Stimulated activated CD4-positive, alpha-beta T cell treated with anti-CD3 and anti-CD28 coated beads, Interleukin-4, amount 100 ng/mL, for 24 hours (primary cell): Measurements from ENCODE around the gene ZNF490.
A peak's percentile ranks its signal among the peaks of the same experiment; 100 is the strongest.
"Not testable (repeated sequence)": the region's sequence is repeated elsewhere in the genome, so short reads cannot be mapped to it uniquely, and the experiment has no call there.

ENCODE experiments used
- DNase-seq: peaks from one replicate; pipeline ENCODE4 v3.0.0-alpha.2; 2020

ZNF490 gene

GRCh38 chr19:12610540-12611360 is at the start of gene ZNF490, which contains the start of gene ZNF791:
ZNF490 (minus strand) TSS chr19:12610813; CDS start chr19:12610680, 133 bp downstream.
ZNF791 (plus strand) TSS chr19:12610920; CDS start chr19:12611080, 160 bp downstream.
- DNase-seq = peak; percentile 99

- DNase-seq = no peak
These were observed 47.4 kb upstream of the ZNF490 start for GRCh38 chr19:12657966-12658365.

- DNase-seq = no peak
These were observed 46.4 kb upstream of the ZNF490 start for GRCh38 chr19:12656899-12657571.

GRCh38 chr19:12655546-12655945 is 44.9 kb upstream of the ZNF490 start:
- DNase-seq = no peak

DNA sequence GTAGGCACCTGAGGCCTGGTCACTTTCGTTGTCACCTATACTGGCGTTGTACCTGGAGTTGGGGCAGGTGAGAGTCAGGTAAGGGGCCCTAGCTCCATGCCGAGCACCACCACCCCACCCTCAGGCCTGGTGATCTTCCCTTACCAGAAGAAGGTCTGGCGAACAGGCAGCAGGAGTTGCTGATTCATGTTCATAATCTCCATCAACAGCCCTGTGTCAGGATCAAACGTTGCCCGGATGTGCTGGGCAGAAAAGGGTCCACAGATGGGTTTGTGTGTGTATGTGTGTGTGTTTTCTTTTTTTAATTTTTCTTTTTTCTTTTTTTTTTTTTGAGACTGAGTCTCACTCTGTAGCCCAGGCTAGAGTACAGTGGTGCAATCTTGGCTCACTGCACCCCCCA is 41.6 kb upstream of the ZNF490 start:
- DNase-seq = no peak

- no peak for DNase-seq
These were observed 39.3 kb upstream of the ZNF490 start for GRCh38 chr19:12649941-12650340.

DNA sequence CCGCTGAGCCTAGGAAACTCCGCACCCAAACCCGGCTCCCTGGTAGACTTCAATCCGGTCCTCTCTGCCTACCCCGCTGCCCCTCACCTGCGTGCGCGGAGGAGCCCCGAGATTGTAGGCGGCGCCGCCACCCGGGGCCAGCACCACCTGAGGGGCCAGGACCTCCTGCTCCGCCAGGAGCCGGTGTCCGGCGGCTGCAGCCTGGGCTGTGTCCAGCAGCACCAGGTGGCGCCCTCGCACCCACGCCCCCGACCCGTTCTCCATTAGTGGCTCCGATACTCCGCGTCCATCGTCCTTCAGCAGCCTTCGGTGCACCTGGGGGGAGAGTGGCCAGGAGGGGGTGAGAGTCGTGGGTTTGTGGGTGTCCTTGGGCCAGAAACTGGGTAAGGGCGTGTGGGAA is 37.5 kb upstream of the ZNF490 start:
- DNase-seq = no peak

- DNase-seq = peak; percentile 19
These were observed 37.0 kb upstream of the ZNF490 start for GRCh38 chr19:12647490-12648071.

DNA sequence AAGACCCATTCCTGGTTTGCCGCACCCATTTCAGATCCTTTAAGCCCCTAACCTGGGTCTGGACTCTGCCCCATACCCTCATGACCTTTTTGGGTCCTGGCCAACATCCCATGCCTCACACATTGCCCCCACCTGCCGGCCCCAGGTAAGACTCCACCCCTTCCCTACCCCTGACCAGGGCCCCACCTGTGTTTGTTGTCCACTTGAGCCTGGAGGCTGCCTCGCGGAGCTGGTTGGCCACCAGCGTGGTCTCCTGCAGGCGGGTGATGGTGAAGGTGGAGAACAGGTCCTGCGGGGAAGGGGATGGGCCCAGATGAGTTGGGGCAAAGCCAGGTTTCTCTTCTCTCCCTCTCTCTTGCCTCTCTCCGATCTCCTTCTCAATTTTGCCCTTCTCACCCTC is 36.4 kb upstream of the ZNF490 start:
- DNase-seq = no peak

- no peak for DNase-seq
These were observed 35.9 kb upstream of the ZNF490 start for GRCh38 chr19:12646551-12646950.

DNA sequence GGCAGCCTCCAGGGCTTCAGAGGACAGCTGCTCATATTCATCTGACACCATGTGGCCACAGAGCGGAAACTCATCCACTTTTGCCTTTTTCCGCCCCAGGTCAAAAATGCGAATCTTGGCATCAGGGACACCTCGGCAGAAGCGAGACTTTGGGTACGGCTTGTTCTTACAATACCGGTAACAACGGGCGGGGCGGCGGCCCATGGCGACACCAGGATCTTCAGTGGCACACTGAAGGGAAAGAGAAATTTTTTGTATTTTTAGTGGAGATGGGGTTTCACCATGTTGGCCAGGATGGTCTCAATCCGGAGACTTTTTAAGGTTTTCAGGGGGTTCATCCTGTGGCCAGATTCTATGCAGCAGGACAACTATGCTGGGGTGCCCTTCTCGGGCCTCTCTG is 33.1 kb upstream of the ZNF490 start:
- not testable (repeated sequence) for DNase-seq

- DNase-seq = no peak
These were observed 31.9 kb upstream of the ZNF490 start for GRCh38 chr19:12642506-12642905.

- no peak for DNase-seq
These were observed 30.8 kb upstream of the ZNF490 start for GRCh38 chr19:12641456-12641855.

- peak; percentile 90 for DNase-seq
These were observed 29.4 kb upstream of the ZNF490 start for GRCh38 chr19:12639901-12640613.

GRCh38 chr19:12638611-12639182 is 28.1 kb upstream of the ZNF490 start:
- DNase-seq = no peak

DNA sequence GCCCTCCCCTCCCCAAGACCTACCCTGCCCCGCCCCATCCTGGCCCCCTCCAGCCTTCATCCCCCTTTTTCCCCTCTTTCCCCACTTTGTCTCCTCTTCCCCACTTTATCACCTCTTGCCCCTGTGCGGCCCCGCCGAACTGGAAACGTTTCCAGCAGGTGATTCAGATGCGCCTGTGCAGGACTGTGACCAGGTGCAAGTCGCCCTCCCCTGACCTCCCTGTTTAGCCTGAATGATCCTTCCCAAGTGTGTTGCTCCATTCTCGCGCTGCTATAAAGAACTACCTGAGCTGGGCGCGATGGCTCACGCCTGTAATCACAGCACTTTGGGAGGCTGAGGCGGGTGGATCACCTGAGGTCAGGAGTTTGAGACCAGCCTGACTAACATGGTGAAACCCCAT is 26.0 kb upstream of the ZNF490 start:
- DNase-seq = no peak

GRCh38 chr19:12629215-12629614 is 18.6 kb upstream of the ZNF490 start:
- DNase-seq = no peak

GRCh38 chr19:12628040-12629022 is 17.7 kb upstream of the ZNF490 start:
- DNase-seq = no peak

DNA sequence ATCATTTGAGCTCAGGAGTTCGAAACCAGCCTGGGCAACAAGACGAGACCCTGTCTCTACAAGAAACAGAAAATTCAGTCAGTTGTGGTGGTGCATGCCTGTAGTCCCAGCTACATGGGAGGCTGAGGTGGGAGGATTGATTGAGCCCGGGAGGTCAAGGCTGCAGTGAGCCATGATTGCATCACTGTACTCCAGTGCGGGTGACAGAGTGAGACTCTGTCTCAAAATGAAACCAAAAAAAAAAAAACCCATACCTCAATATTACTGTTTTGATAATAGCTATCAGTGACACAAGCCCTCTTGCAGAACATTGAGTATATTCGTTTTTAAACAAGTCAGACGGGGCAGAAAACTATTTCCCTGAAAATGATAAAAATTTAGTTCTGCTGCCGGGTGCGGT is 16.3 kb upstream of the ZNF490 start:
- DNase-seq = no peak

DNA sequence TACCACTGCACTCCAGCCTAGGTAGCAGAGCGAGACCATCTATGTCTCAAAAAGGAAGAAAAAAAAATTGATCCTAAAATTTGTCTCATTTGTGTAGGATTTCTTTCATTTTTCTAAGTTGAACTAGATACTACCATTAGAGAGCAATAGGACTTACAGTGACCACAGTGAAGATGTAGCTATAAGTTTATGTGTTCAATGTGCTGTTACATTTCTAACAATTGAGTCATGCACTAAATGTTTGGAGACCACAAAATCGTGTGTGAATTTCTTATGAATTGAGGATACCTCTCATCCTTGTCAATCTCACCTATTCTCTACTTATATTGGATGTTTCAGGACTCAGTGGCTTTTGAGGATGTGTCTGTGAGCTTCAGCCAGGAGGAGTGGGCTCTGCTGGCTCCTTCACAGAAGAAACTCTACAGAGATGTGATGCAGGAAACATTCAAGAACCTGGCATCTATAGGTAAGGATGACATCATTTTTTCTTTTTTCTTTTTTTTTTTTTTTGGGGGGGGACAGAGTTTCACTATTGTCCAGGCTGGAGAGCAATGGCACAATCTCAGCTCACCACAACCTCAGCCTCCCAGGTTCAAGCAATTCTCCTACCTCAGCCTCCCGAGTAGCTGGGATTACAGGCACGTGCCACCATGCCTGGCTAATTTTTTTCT is 12.9 kb upstream of the ZNF490 start:
- DNase-seq = no peak
